Stimulated activated effector memory CD8-positive, alpha-beta T cell treated with anti-CD3 and anti-CD28 coated beads, Interleukin-12 subunit alpha, Interleukin-12 subunit beta, amount 100 ng/mL, for 72 hours (primary cell): ENCODE data around the gene ERN1.

ENCODE experiments used
- ATAC-seq: fragments of 150-1000 bp; cut with Tn5 transposase; 2 replicates; pipeline ENCODE4 v1.10.0; 2021
- DNase-seq, 2 donors: peaks; one replicate each; pipeline ENCODE4 v3.0.0; 2021 to 2022; ENCODE audit warnings: low spot score in 2 of 2
- H3K27ac Mint-ChIP-seq: one replicate; pipeline ENCODE4 v1.8.0; 2022; ENCODE audit warnings: mild to moderate bottlenecking, mixed read lengths
- H3K36me3 Mint-ChIP-seq: one replicate; pipeline ENCODE4 v1.8.0; 2022; ENCODE audit warnings: mild to moderate bottlenecking, mixed read lengths
- H3K4me1 Mint-ChIP-seq: one replicate; pipeline ENCODE4 v1.8.0; 2022; ENCODE audit warnings: mixed read lengths
- H3K4me3 Mint-ChIP-seq: one replicate; pipeline ENCODE4 v1.8.0; 2022; ENCODE audit warnings: mild to moderate bottlenecking, mixed read lengths
- H3K9me3 Mint-ChIP-seq: one replicate; pipeline ENCODE4 v1.8.0; 2022; ENCODE audit warnings: mixed read lengths

Gene ERN1

GRCh38 chr17:64113006-64113405 is 16.9 kb downstream of the ERN1 start:
- no peak for DNase-seq
- Mint-ChIP-seq H3K36me3 (peaks cover 71% of the 10 kb centered on the region), H3K4me1 (peaks cover 77% of the 10 kb centered on the region), H3K4me3 (no peak overlapping the region), H3K27ac (peak overlapping the region; percentile 61), H3K9me3 (no peaks in the 10 kb centered on the region)
- ATAC-seq = no peak

- no peak overlapping the region for H3K4me3 Mint-ChIP-seq
- no peak for ATAC-seq
- no peaks in the 10 kb centered on the region for H3K9me3 Mint-ChIP-seq
- H3K4me1 Mint-ChIP-seq = peaks cover 78% of the 10 kb centered on the region
- H3K27ac Mint-ChIP-seq = peak overlapping the region; percentile 72
- H3K36me3 Mint-ChIP-seq = peaks cover 69% of the 10 kb centered on the region
- DNase-seq = no peak
Observed at GRCh38 chr17:64111831-64112230, 18.1 kb downstream of the ERN1 start.

GRCh38 chr17:64110379-64111152 is 19.4 kb downstream of the ERN1 start:
- no peak for ATAC-seq
- Mint-ChIP-seq H3K4me3 (no peak overlapping the region), H3K4me1 (peaks cover 79% of the 10 kb centered on the region), H3K36me3 (peaks cover 63% of the 10 kb centered on the region), H3K27ac (peak overlapping the region; percentile 72), H3K9me3 (no peaks in the 10 kb centered on the region)
- DNase-seq = no peak

- Mint-ChIP-seq H3K36me3 (peaks cover 66% of the 10 kb centered on the region), H3K27ac (peak overlapping the region; percentile 79), H3K4me3 (no peak overlapping the region), H3K4me1 (peaks cover 77% of the 10 kb centered on the region), H3K9me3 (no peaks in the 10 kb centered on the region)
- ATAC-seq (no peak), DNase-seq (no peak)
Observed at GRCh38 chr17:64109400-64109799, 20.5 kb downstream of the ERN1 start.

GRCh38 chr17:64107500-64108236 is 22.3 kb downstream of the ERN1 start:
- H3K36me3 Mint-ChIP-seq = peaks cover 61% of the 10 kb centered on the region
- H3K4me3 Mint-ChIP-seq = peak overlapping the region; percentile 12
- ATAC-seq = peak; percentile 66

GRCh38 chr17:64106918-64107317 is 23.0 kb downstream of the ERN1 start:
- H3K36me3 Mint-ChIP-seq = peaks cover 61% of the 10 kb centered on the region
- DNase-seq (no peak), ATAC-seq (no peak)
- H3K27ac Mint-ChIP-seq = peak overlapping the region; percentile 79
- peak overlapping the region; percentile 12 for H3K4me3 Mint-ChIP-seq
- peaks cover 82% of the 10 kb centered on the region for H3K4me1 Mint-ChIP-seq
- H3K9me3 Mint-ChIP-seq = no peaks in the 10 kb centered on the region

More at GRCh38 chr17:64107500-64108236, 22.3 kb downstream of the ERN1 start:
- H3K4me1 Mint-ChIP-seq = peaks cover 85% of the 10 kb centered on the region
- DNase-seq = no peak
- H3K27ac Mint-ChIP-seq = peak overlapping the region; percentile 79
- H3K9me3 Mint-ChIP-seq = no peaks in the 10 kb centered on the region

GRCh38 chr17:64103391-64104364 is 26.3 kb downstream of the ERN1 start:
- Mint-ChIP-seq H3K4me1 (peaks cover 64% of the 10 kb centered on the region), H3K4me3 (peak overlapping the region; percentile 30), H3K36me3 (peaks cover 61% of the 10 kb centered on the region), H3K9me3 (no peaks in the 10 kb centered on the region), H3K27ac (peak overlapping the region; percentile 76)
- ATAC-seq (peak; percentile 35), DNase-seq (no peak)

GRCh38 chr17:64102627-64103390 is 27.1 kb downstream of the ERN1 start:
- DNase-seq (no peak), ATAC-seq (no peak)
- Mint-ChIP-seq H3K4me1 (peaks cover 56% of the 10 kb centered on the region), H3K36me3 (peaks cover 69% of the 10 kb centered on the region), H3K9me3 (no peaks in the 10 kb centered on the region), H3K27ac (peak overlapping the region; percentile 76), H3K4me3 (no peak overlapping the region)

- peak overlapping the region; percentile 81 for H3K27ac Mint-ChIP-seq
- H3K4me1 Mint-ChIP-seq = peaks cover 56% of the 10 kb centered on the region
- H3K9me3 Mint-ChIP-seq = no peaks in the 10 kb centered on the region
Observed at GRCh38 chr17:64099543-64099942, 30.4 kb downstream of the ERN1 start.

GRCh38 chr17:64097196-64097936 is 32.6 kb downstream of the ERN1 start:
- no peak for ATAC-seq
- Mint-ChIP-seq H3K4me3 (no peak overlapping the region), H3K9me3 (no peaks in the 10 kb centered on the region), H3K36me3 (peaks cover 82% of the 10 kb centered on the region), H3K27ac (peak overlapping the region; percentile 43), H3K4me1 (peaks cover 56% of the 10 kb centered on the region)
- no peak for DNase-seq

More at GRCh38 chr17:64099543-64099942, 30.4 kb downstream of the ERN1 start:
- Mint-ChIP-seq H3K36me3 (peaks cover 83% of the 10 kb centered on the region), H3K4me3 (no peak overlapping the region)
- no peak for ATAC-seq
- no peak for DNase-seq

GRCh38 chr17:64096037-64096436 is 33.9 kb downstream of the ERN1 start:
- Mint-ChIP-seq H3K4me3 (peak overlapping the region; percentile 4), H3K4me1 (peaks cover 68% of the 10 kb centered on the region), H3K36me3 (peaks cover 76% of the 10 kb centered on the region), H3K27ac (peak overlapping the region; percentile 91), H3K9me3 (no peaks in the 10 kb centered on the region)
- no peak for ATAC-seq
- no peak for DNase-seq

- Mint-ChIP-seq H3K4me1 (peaks cover 75% of the 10 kb centered on the region), H3K4me3 (peak overlapping the region; percentile 4), H3K27ac (peak overlapping the region; percentile 91)
Observed at GRCh38 chr17:64095144-64095882, 34.6 kb downstream of the ERN1 start.

GRCh38 chr17:64094412-64094811 is 35.5 kb downstream of the ERN1 start:
- H3K36me3 Mint-ChIP-seq = peaks cover 75% of the 10 kb centered on the region
- no peaks in the 10 kb centered on the region for H3K9me3 Mint-ChIP-seq
- DNase-seq (no peak), ATAC-seq (no peak)
- H3K27ac Mint-ChIP-seq = peak overlapping the region; percentile 91
- H3K4me1 Mint-ChIP-seq = peaks cover 78% of the 10 kb centered on the region
- no peak overlapping the region for H3K4me3 Mint-ChIP-seq

More at GRCh38 chr17:64095144-64095882, 34.6 kb downstream of the ERN1 start:
- peaks cover 73% of the 10 kb centered on the region for H3K36me3 Mint-ChIP-seq
- DNase-seq (no peak), ATAC-seq (peak; percentile 8)
- H3K9me3 Mint-ChIP-seq = no peaks in the 10 kb centered on the region
